HFFc6 (cell line): ENCODE measurements around the gene HIP1R. TPM values are rescaled to one million over a fixed set of nuclear protein-coding genes. Genes with fewer than 3 reads are reported as not detected.

Experiments
- DNase-seq: peaks from one replicate; pipeline ENCODE4 v3.0.0-alpha.2; 2018
- H3K27ac Mint-ChIP-seq: 2 replicates; pipeline ENCODE4 v1.8.0; 2020; ENCODE audit warnings: mild to moderate bottlenecking, mixed read lengths
- H3K27me3 Mint-ChIP-seq: 2 replicates; pipeline ENCODE4 v1.8.0; 2021; ENCODE audit warnings: mild to moderate bottlenecking, moderate library complexity, mixed read lengths; ENCODE audit not compliant: insufficient read depth
- H3K36me3 Mint-ChIP-seq: 2 replicates; pipeline ENCODE4 v1.8.0; 2021; ENCODE audit warnings: low read depth, mixed read lengths
- H3K4me1 Mint-ChIP-seq: 2 replicates; pipeline ENCODE4 v1.8.0; 2020; ENCODE audit warnings: low read depth, mixed read lengths
- H3K4me3 Mint-ChIP-seq: 2 replicates; pipeline ENCODE4 v1.8.0; 2020; ENCODE audit warnings: mild to moderate bottlenecking, moderate library complexity, mixed read lengths
- H3K9me3 Mint-ChIP-seq: 2 replicates; pipeline ENCODE4 v1.8.0; 2020; ENCODE audit warnings: mild to moderate bottlenecking, mixed read lengths
- CTCF ChIP-seq: fragments of 200-600 bp; sonication (generic); IDR thresholded peaks from 2 replicates; pipeline ENCODE4 v1.5.0; 2021; ENCODE audit warnings: antibody characterized with exemption, mild to moderate bottlenecking
- total RNA-seq, 6 experiments: library from RNA; stranded (reverse); fragmentation: NEBNext Ultra II Directional; extraction: Animal tissue kit (Norgen Biotek cat#: 25700); gene quantifications; 2 replicates in 1 of 6; 3 replicates in 5 of 6; pipeline ENCODE4 v1.2.3, GENCODE V29; 2021

HIP1R gene
- total RNA-seq, 6 experiments from 2014 or later = 6.7 to 9.8 (median 8.4) TPM

GRCh38 chr12:122845041-122845864 lies 10.0 kb downstream of the HIP1R start:
- Mint-ChIP-seq H3K4me3 (no peak overlapping the region), H3K27ac (no peak overlapping the region), H3K36me3 (no peaks in the 10 kb centered on the region), H3K27me3 (peaks cover 3% of the 10 kb centered on the region), H3K9me3 (no peaks in the 10 kb centered on the region), H3K4me1 (peaks cover 23% of the 10 kb centered on the region)
- DNase-seq = no peak
- TF ChIP-seq CTCF = no peak

- no peak overlapping the region for H3K4me3 Mint-ChIP-seq
- no peak for TF ChIP-seq CTCF
- peaks cover 15% of the 10 kb centered on the region for H3K4me1 Mint-ChIP-seq
- DNase-seq = no peak
- H3K27me3 Mint-ChIP-seq = peaks cover 2% of the 10 kb centered on the region
- no peak overlapping the region for H3K27ac Mint-ChIP-seq
- no peaks in the 10 kb centered on the region for H3K36me3 Mint-ChIP-seq
- H3K9me3 Mint-ChIP-seq = no peaks in the 10 kb centered on the region
These were observed 10.8 kb downstream of the HIP1R start for GRCh38 chr12:122845865-122846621.

- Mint-ChIP-seq H3K9me3 (no peaks in the 10 kb centered on the region), H3K4me3 (no peak overlapping the region), H3K27me3 (peaks cover 2% of the 10 kb centered on the region), H3K36me3 (no peaks in the 10 kb centered on the region), H3K27ac (no peak overlapping the region), H3K4me1 (peaks cover 11% of the 10 kb centered on the region)
- no peak for TF ChIP-seq CTCF
- DNase-seq = no peak
These were observed 11.6 kb downstream of the HIP1R start for GRCh38 chr12:122846622-122847515.

GRCh38 chr12:122847516-122847836 lies 12.2 kb downstream of the HIP1R start:
- no peaks in the 10 kb centered on the region for H3K36me3 Mint-ChIP-seq
- H3K9me3 Mint-ChIP-seq = no peaks in the 10 kb centered on the region
- no peak for DNase-seq
- no peak overlapping the region for H3K4me3 Mint-ChIP-seq
- H3K27ac Mint-ChIP-seq = no peak overlapping the region
- no peak for TF ChIP-seq CTCF
- H3K27me3 Mint-ChIP-seq = peaks cover 2% of the 10 kb centered on the region
- peaks cover 11% of the 10 kb centered on the region for H3K4me1 Mint-ChIP-seq

- no peaks in the 10 kb centered on the region for H3K36me3 Mint-ChIP-seq
- peaks cover 2% of the 10 kb centered on the region for H3K27me3 Mint-ChIP-seq
- H3K27ac Mint-ChIP-seq = no peak overlapping the region
- H3K9me3 Mint-ChIP-seq = no peaks in the 10 kb centered on the region
- H3K4me3 Mint-ChIP-seq = no peak overlapping the region
- no peak for TF ChIP-seq CTCF
- DNase-seq = no peak
- H3K4me1 Mint-ChIP-seq = peaks cover 15% of the 10 kb centered on the region
These were observed 12.7 kb downstream of the HIP1R start for GRCh38 chr12:122847921-122848421.
